ENCODE measurements around the gene S100Z. TPM values are rescaled to one million over a fixed set of nuclear protein-coding genes. Genes with fewer than 3 reads are reported as not detected.

The S100Z gene
- total and polyA plus RNA-seq, 3 donors from 2014 or later, result 0.71 TPM; not detected in 2

DNA sequence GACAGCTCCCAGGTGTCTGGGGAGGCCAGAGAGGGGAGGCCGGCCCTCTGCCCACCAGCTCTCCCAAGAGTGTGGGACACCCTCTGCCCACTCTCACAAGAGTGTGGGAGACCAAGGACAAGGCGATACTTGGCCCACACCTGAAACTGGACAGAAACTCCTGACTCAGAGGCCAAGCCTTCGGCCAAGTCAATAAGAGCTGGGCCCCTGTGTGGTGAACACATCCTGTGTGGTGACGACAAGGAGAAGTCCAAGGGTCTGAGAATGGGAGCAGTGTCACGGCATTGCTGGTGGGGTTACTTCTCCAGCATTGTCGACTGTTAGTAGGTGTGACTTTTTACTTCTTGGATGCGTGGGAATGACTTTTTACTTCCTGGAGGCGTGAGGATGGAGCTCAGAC, 45.5 kb upstream of the S100Z start:
- TF ChIP-seq, protein P1, sequence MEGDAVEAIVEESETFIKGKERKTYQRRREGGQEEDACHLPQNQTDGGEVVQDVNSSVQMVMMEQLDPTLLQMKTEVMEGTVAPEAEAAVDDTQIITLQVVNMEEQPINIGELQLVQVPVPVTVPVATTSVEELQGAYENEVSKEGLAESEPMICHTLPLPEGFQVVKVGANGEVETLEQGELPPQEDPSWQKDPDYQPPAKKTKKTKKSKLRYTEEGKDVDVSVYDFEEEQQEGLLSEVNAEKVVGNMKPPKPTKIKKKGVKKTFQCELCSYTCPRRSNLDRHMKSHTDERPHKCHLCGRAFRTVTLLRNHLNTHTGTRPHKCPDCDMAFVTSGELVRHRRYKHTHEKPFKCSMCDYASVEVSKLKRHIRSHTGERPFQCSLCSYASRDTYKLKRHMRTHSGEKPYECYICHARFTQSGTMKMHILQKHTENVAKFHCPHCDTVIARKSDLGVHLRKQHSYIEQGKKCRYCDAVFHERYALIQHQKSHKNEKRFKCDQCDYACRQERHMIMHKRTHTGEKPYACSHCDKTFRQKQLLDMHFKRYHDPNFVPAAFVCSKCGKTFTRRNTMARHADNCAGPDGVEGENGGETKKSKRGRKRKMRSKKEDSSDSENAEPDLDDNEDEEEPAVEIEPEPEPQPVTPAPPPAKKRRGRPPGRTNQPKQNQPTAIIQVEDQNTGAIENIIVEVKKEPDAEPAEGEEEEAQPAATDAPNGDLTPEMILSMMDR (IDR thresholded peaks at IDR 0.05), result no peak
- TF ChIP-seq POLR2A (IDR thresholded peaks at IDR 0.05), result no peak
- Histone ChIP-seq H3K9me3 (no peaks in the 10 kb centered on the region), H3K27me3 (no peaks in the 10 kb centered on the region), H3K4me1 (no peaks in the 10 kb centered on the region), H3K4me3 (no peak overlapping the region), H3K27ac (no peak overlapping the region), H3K36me3 (ENCODE audit: low read depth, missing control alignments) (no peaks in the 10 kb centered on the region)
- 80 to 84% methylated on average over 6 to 8 of the region's 8 CpGs for WGBS, 2 donors
- intact Hi-C loops (cut with DNase I; ENCODE audit: low total_unique reads), result no loop called here
- no peak for DNase-seq

DNA sequence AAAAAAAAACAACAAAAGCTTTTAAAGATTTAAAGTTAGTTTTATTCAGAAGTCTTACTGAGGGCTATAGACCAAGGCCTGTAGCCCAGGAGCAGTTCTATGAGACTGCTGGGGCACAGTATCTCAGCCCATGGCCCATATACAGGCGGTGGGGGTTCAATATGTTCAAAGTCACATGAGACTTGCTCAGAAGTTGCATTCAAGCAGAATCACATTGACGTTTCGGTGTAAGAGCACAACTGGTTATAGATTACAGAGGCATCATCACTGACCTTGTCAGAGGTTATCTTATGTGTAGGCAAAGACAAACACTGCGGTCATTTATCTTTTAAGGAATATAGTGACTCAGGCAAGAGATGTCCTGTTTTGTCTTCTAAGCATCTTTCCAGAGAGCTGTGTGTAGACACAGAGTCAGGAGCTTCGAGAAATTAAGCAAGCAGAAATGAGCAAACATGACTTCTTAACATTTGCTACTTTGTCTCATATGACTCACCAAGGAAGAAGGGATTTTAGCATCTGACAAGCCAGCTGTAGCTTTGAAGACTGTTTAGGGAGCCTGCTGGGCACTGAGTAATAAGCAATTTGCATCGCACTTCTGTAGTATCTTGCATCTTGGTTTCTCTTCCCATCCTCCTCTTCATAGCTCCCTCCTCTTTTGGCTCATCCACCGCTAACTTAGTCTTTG, 43.9 kb upstream of the S100Z start:
- Histone ChIP-seq H3K4me1 (no peaks in the 10 kb centered on the region), H3K36me3 (ENCODE audit: low read depth, missing control alignments) (no peaks in the 10 kb centered on the region), H3K4me3 (no peak overlapping the region), H3K9me3 (no peaks in the 10 kb centered on the region), H3K27me3 (no peaks in the 10 kb centered on the region), H3K27ac (no peak overlapping the region)
- intact Hi-C loops (cut with DNase I; ENCODE audit: low total_unique reads), result no loop called here
- no peak for DNase-seq
- 52 to 63% methylated on average over 7 of the region's 7 CpGs for WGBS, 2 donors
- TF ChIP-seq, protein P1 (IDR thresholded peaks at IDR 0.05), result no peak
- TF ChIP-seq POLR2A (IDR thresholded peaks at IDR 0.05), result no peak

- no peak overlapping the region for H3K27ac ChIP-seq
- H3K9me3 ChIP-seq, result no peaks in the 10 kb centered on the region
- 61 to 74% methylated on average over 3 of the region's 3 CpGs for WGBS, 2 donors
- TF ChIP-seq POLR2A (IDR thresholded peaks at IDR 0.05), result no peak
- TF ChIP-seq, protein P1 (IDR thresholded peaks at IDR 0.05), result no peak
- DNase-seq, result no peak
- no peaks in the 10 kb centered on the region for H3K27me3 ChIP-seq
- intact Hi-C loops (cut with DNase I; ENCODE audit: low total_unique reads), result no loop called here
- H3K4me3 ChIP-seq, result no peak overlapping the region
- H3K36me3 ChIP-seq (ENCODE audit: low read depth, missing control alignments), result no peaks in the 10 kb centered on the region
- H3K4me1 ChIP-seq, result no peaks in the 10 kb centered on the region
These were observed 42.5 kb upstream of the S100Z start for GRCh38 chr5:76807296-76807695.

DNA sequence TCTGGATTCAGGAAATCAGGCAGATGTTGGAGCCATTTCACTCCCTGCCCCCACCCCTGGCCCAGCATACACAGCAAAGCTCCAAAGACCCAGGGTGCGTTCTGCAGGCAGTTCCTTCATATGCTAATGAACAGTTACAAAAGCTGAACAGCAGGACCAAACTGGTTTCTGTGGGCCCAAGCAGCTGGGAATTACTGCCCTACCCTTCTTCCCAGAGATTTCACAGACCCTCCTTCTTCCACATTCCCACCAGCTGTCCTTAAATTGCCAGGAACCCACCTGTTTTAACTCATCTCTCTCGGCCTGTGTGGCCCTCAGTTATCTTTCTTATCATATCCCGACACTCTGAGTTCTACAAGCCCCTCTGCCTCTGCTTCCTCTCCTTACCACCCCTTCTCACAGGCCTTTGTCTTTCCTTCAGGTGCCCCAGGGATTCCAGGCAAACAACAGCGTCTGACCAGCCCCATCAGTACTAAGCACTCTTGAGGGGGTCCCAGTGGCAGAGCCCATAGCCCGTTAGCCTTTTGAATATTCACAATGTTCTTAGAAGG, 41.6 kb upstream of the S100Z start:
- no peaks in the 10 kb centered on the region for H3K4me1 ChIP-seq
- no peaks in the 10 kb centered on the region for H3K9me3 ChIP-seq
- DNase-seq, result no peak
- TF ChIP-seq, protein P1 (IDR thresholded peaks at IDR 0.05), result no peak
- no peak for TF ChIP-seq POLR2A (IDR thresholded peaks at IDR 0.05)
- intact Hi-C loops (cut with DNase I; ENCODE audit: low total_unique reads), result no loop called here
- H3K27me3 ChIP-seq, result no peaks in the 10 kb centered on the region
- H3K4me3 ChIP-seq, result no peak overlapping the region
- H3K27ac ChIP-seq, result no peak overlapping the region
- WGBS, 2 donors, result 55 to 64% methylated on average over 5 of the region's 5 CpGs
- no peaks in the 10 kb centered on the region for H3K36me3 ChIP-seq (ENCODE audit: low read depth, missing control alignments)

DNA sequence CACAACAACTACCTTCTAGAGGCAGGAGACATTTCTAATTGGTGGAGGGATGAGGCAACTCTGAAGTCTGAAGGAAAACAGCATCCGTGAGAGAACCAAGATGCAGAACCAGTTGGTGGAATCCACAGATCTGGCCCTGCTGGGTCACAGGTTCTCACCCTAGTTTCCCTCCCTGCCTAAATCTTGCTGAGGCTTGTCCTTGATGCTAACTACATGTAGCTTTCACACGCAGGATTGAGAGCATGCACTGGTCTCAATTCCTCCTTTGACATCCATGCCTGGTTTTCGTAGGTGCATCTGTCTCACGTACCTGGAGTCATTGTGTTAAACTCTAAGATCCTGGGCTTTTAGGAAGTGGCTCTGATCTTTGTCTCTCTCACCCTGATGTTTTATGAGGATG, 40.7 kb upstream of the S100Z start:
- intact Hi-C loops (cut with DNase I; ENCODE audit: low total_unique reads), result no loop called here
- 44 to 65% methylated on average over 4 of the region's 4 CpGs for WGBS, 2 donors
- TF ChIP-seq, protein P1 (IDR thresholded peaks at IDR 0.05), result no peak
- TF ChIP-seq POLR2A (IDR thresholded peaks at IDR 0.05), result no peak

More for the DNA sequence above, 40.7 kb upstream of the S100Z start:
- Histone ChIP-seq H3K4me1 (no peaks in the 10 kb centered on the region), H3K36me3 (ENCODE audit: low read depth, missing control alignments) (no peaks in the 10 kb centered on the region), H3K9me3 (no peaks in the 10 kb centered on the region), H3K27me3 (no peaks in the 10 kb centered on the region), H3K4me3 (no peak overlapping the region), H3K27ac (no peak overlapping the region)
- DNase-seq, result no peak
